ENCODE results near the gene HDAC10. TPM values are rescaled to one million over a fixed set of nuclear protein-coding genes. Genes with fewer than 3 reads are reported as not detected.
A peak's percentile ranks its signal among the peaks of the same experiment; 100 is the strongest.

Gene HDAC10
- total RNA-seq, 4 donors from 2014 or later, result 43.1 to 93.7 (median 56.2) TPM

DNA sequence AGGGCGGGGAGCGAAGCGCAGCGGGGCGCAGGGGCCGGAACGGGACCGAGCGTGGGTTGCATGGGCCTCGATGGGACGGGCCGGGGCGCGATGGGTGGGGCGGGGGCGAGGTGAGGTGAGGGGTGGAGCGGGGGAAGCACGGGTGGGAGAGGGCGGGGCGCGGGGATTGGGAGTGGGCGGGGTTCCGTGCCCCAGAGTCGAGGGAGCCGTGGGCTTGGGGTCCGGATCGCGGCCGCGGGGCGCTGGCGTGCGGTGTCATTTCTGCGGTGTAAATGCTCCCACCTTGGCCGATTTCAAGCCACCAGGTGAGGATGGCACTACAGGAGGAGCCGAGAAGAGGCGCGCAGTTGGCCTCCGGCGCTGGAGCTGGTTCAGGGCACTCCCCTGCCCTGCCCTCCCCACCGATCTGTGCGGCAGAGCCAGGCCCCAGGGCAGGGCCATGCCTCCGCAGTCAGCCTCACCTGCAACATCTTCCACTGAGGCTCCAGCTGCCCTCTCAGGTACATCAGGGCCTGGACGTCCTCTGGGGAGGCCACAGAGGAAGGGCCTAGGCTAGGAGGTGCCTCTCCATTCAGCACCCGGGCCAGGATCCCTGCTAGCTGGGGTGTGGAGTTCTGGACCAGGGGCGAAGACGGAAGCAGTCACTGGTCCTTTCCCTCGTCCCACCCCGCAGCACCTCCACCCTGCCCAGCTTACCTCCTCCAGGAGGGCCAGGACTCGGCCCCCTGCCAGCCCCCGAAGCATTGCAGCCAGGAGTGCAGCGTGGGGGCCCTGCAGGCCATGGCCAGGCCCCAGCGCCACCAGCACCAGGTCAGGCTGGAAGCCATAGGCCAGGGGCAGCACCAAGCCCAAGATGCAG is 5.6 kb downstream of the HDAC10 start:
- Histone ChIP-seq H3K4me3 (peak overlapping the region; percentile 93), H3K36me3 (peaks cover 11% of the 10 kb centered on the region), H3K9me3 (no peaks in the 10 kb centered on the region), H3K27me3 (no peaks in the 10 kb centered on the region), H3K4me1 (peaks cover 88% of the 10 kb centered on the region), H3K27ac (peak overlapping the region; percentile 96)
- no peak for DNase-seq (ENCODE audit: low spot score in 2 of 2)
- 0% methylated on average over 20 of the region's 53 CpGs for WGBS
- no peak for TF ChIP-seq POLR2AphosphoS5 (IDR thresholded peaks at IDR 0.05)
- TF ChIP-seq EP300 (IDR thresholded peaks at IDR 0.05), result no peak
- TF ChIP-seq, protein P1, sequence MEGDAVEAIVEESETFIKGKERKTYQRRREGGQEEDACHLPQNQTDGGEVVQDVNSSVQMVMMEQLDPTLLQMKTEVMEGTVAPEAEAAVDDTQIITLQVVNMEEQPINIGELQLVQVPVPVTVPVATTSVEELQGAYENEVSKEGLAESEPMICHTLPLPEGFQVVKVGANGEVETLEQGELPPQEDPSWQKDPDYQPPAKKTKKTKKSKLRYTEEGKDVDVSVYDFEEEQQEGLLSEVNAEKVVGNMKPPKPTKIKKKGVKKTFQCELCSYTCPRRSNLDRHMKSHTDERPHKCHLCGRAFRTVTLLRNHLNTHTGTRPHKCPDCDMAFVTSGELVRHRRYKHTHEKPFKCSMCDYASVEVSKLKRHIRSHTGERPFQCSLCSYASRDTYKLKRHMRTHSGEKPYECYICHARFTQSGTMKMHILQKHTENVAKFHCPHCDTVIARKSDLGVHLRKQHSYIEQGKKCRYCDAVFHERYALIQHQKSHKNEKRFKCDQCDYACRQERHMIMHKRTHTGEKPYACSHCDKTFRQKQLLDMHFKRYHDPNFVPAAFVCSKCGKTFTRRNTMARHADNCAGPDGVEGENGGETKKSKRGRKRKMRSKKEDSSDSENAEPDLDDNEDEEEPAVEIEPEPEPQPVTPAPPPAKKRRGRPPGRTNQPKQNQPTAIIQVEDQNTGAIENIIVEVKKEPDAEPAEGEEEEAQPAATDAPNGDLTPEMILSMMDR (IDR thresholded peaks at IDR 0.05), result no peak
- TF ChIP-seq POLR2A (IDR thresholded peaks at IDR 0.05), result peak in 1 of 2 donors; percentile 1

DNA sequence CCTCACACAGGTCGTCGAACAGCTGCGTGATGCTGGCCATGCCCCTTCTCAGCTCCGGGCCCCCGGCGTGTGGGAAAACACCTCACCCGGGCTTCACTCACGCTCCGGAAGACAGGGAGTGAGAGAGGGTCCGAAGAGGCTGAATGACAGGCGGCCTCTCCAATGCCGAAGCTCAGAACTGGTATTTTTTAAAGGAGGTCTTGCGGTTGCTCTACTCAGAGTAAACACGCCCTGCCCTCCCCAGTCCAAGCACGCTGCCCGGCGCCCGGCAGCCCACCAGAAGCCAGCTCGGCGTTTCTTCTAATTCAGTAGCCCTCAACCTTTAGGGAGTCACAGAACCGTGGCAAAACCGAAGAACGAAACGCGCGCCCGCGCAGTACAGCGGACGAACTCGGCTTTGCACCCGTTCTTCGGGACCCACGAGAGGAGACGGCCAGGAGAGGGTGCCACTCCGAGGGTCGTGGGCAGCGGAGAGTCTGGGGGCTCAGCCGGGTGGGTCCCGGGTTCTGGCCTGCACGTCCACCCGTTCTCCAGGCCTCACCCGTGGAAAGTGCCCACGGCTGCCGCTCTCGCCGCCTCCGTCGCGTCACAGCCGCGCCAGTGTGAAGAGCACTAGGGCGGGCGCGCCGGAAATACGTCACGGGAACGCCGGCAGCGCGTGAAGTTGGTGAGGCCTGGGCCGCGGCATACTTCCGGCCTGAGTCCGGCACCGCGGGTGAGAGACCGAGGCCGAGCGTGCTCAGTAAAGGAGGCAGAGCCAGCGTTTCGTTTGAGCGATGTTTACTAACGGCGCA is 6.4 kb downstream of the HDAC10 start, which contains the start of gene TUBGCP6:
Gene TUBGCP6, minus strand, starts transcription at position 604 of the 794 bp plus-strand sequence. Its CDS starts 564 bp downstream, at position 40.
- Histone ChIP-seq H3K36me3 (peaks cover 19% of the 10 kb centered on the region), H3K27me3 (no peaks in the 10 kb centered on the region), H3K4me3 (peak within 1 kb of the TSS; percentile 93), H3K27ac (peak within 1 kb of the TSS; percentile 96), H3K4me1 (peaks cover 81% of the 10 kb centered on the region), H3K9me3 (no peaks in the 10 kb centered on the region)
- WGBS, result 1% methylated on average over 22 of the region's 76 CpGs
- TF ChIP-seq EP300 (IDR thresholded peaks at IDR 0.05) (no peak), POLR2AphosphoS5 (IDR thresholded peaks at IDR 0.05) (peak; percentile 85 to 97 (median 85)), POLR2A (IDR thresholded peaks at IDR 0.05) (peak; percentile 7 to 59)
- TF ChIP-seq, protein P1 (IDR thresholded peaks at IDR 0.05), result peak; percentile 10 to 21
- DNase-seq (ENCODE audit: low spot score in 2 of 2), result peak; percentile 96 to 97

- TF ChIP-seq EP300 (IDR thresholded peaks at IDR 0.05) (no peak), POLR2A (IDR thresholded peaks at IDR 0.05) (no peak), POLR2AphosphoS5 (IDR thresholded peaks at IDR 0.05) (no peak)
- TF ChIP-seq, protein P1 (IDR thresholded peaks at IDR 0.05), result no peak
- WGBS, result 23% methylated on average over 26 of the region's 27 CpGs
- Histone ChIP-seq H3K9me3 (no peaks in the 10 kb centered on the region), H3K36me3 (peaks cover 25% of the 10 kb centered on the region), H3K27me3 (no peaks in the 10 kb centered on the region), H3K27ac (peak overlapping the region; percentile 96), H3K4me3 (peak overlapping the region; percentile 93), H3K4me1 (peaks cover 73% of the 10 kb centered on the region)
- no peak for DNase-seq (ENCODE audit: low spot score in 2 of 2)
These were observed 7.2 kb downstream of the HDAC10 start for GRCh38 chr22:50243685-50244419.

DNA sequence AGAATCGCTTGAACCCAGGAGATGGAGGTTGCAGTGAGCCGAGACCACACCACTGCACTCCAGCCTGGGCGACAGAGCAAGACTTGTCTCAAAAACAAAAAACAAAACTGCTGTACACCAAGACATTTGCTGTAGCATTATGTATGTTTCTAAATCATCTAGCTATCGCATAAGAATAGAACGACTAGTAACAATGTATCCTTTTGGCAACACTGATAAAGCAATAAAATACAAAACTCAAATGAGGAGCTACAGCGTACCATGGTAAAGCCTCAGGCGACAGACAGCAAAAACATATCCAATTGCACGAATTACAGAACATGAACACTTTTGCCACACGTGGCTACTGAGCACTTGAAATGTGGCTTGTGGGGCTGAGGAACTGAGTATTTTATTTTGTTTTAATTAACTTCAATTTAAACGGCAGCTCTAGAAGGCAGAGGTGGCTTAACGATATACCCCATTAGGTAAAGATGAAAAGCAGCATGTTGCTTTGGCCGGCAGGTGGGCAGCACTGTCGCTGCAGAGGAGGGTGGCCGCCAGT is 8.6 kb downstream of the HDAC10 start:
- no peaks in the 10 kb centered on the region for H3K9me3 ChIP-seq
- H3K4me3 ChIP-seq, result peak overlapping the region; percentile 93
- H3K27me3 ChIP-seq, result no peaks in the 10 kb centered on the region
- no peak overlapping the region for H3K27ac ChIP-seq
- TF ChIP-seq, protein P1 (IDR thresholded peaks at IDR 0.05), result no peak
- TF ChIP-seq EP300 (IDR thresholded peaks at IDR 0.05) (no peak), POLR2A (IDR thresholded peaks at IDR 0.05) (no peak), POLR2AphosphoS5 (IDR thresholded peaks at IDR 0.05) (no peak)
- peaks cover 60% of the 10 kb centered on the region for H3K4me1 ChIP-seq
- no peak for DNase-seq (ENCODE audit: low spot score in 2 of 2)
- WGBS, result 52% methylated on average over 11 of the region's 14 CpGs
- H3K36me3 ChIP-seq, result peaks cover 25% of the 10 kb centered on the region

All from suprapubic skin (tissue), 4 donors.